ENCODE data around the gene USE1. TPM values are rescaled to one million over a fixed set of nuclear protein-coding genes. Genes with fewer than 3 reads are reported as not detected.

USE1 gene
- polyA plus RNA-seq, 1 experiment, result 21.1 TPM

- H3K27me3 ChIP-seq (ENCODE audit: control insufficient read depth, insufficient read depth, low read length), result no peaks in the 10 kb centered on the region
- H3K9me3 ChIP-seq (ENCODE audit: control insufficient read depth, insufficient read depth, low read length), result no peaks in the 10 kb centered on the region; the same call in 1 of the 2 replicates
- DNase-seq (ENCODE audit: low read depth, low spot score), result no peak
- no peak for TF ChIP-seq CTCF (IDR thresholded peaks at IDR 0.05; ENCODE audit: low read depth, low read length)
- POLR2A ChIA-PET, result no interaction called here
- CTCF ChIA-PET, result interaction anchor here (0.6 kb wide), 1 partner anchor 23 kb away, joined by 4 read pairs; no protein-coding TSS in a partner anchor
- no peak overlapping the region for H3K27ac ChIP-seq (ENCODE audit: low read depth, low read length)
- H3K4me3 ChIP-seq (ENCODE audit: low read depth, low read length), result no peak overlapping the region
Measured at GRCh38 chr19:17172624-17173345, 42.4 kb upstream of the USE1 start.

- Histone ChIP-seq H3K27ac (ENCODE audit: low read depth, low read length) (no peak overlapping the region), H3K4me3 (ENCODE audit: low read depth, low read length) (no peak overlapping the region), H3K9me3 (ENCODE audit: control insufficient read depth, insufficient read depth, low read length) (no peaks in the 10 kb centered on the region), H3K27me3 (ENCODE audit: control insufficient read depth, insufficient read depth, low read length) (no peaks in the 10 kb centered on the region)
- CTCF ChIA-PET, result no interaction called here
- no peak for TF ChIP-seq CTCF (IDR thresholded peaks at IDR 0.05; ENCODE audit: low read depth, low read length)
- DNase-seq (ENCODE audit: low read depth, low spot score), result no peak
- POLR2A ChIA-PET, result interaction anchor here (0.7 kb wide), 1 partner anchor 44 kb away, joined by 6 read pairs; no protein-coding TSS in a partner anchor
Measured at GRCh38 chr19:17178291-17178690, 36.9 kb upstream of the USE1 start.

- H3K27me3 ChIP-seq (ENCODE audit: control insufficient read depth, insufficient read depth, low read length), result no peaks in the 10 kb centered on the region
- no peak for TF ChIP-seq CTCF (IDR thresholded peaks at IDR 0.05; ENCODE audit: low read depth, low read length)
Measured at GRCh38 chr19:17180997-17181702, 34.0 kb upstream of the USE1 start.

GRCh38 chr19:17183271-17183761 lies 31.8 kb upstream of the USE1 start:
- Histone ChIP-seq H3K27me3 (ENCODE audit: control insufficient read depth, insufficient read depth, low read length) (no peaks in the 10 kb centered on the region), H3K9me3 (ENCODE audit: control insufficient read depth, insufficient read depth, low read length) (no peaks in the 10 kb centered on the region), H3K4me3 (ENCODE audit: low read depth, low read length) (no peak overlapping the region), H3K27ac (ENCODE audit: low read depth, low read length) (no peak overlapping the region)
- DNase-seq (ENCODE audit: low read depth, low spot score), result no peak
- no peak for TF ChIP-seq CTCF (IDR thresholded peaks at IDR 0.05; ENCODE audit: low read depth, low read length)
- CTCF ChIA-PET, result no interaction called here
- POLR2A ChIA-PET, result no interaction called here

More at GRCh38 chr19:17180997-17181702, 34.0 kb upstream of the USE1 start:
- Histone ChIP-seq H3K4me3 (ENCODE audit: low read depth, low read length) (no peak overlapping the region), H3K9me3 (ENCODE audit: control insufficient read depth, insufficient read depth, low read length) (no peaks in the 10 kb centered on the region), H3K27ac (ENCODE audit: low read depth, low read length) (no peak overlapping the region)
- DNase-seq (ENCODE audit: low read depth, low spot score), result no peak
- CTCF ChIA-PET, result no interaction called here
- POLR2A ChIA-PET, result no interaction called here

- ChIA-PET CTCF (no interaction called here), POLR2A (no interaction called here)
- TF ChIP-seq CTCF (IDR thresholded peaks at IDR 0.05; ENCODE audit: low read depth, low read length), result no peak
- Histone ChIP-seq H3K27ac (ENCODE audit: low read depth, low read length) (no peak overlapping the region), H3K27me3 (ENCODE audit: control insufficient read depth, insufficient read depth, low read length) (no peaks in the 10 kb centered on the region), H3K9me3 (ENCODE audit: control insufficient read depth, insufficient read depth, low read length) (no peaks in the 10 kb centered on the region), H3K4me3 (ENCODE audit: low read depth, low read length) (no peak overlapping the region)
- no peak for DNase-seq (ENCODE audit: low read depth, low spot score)
Measured at GRCh38 chr19:17183858-17184321, 31.3 kb upstream of the USE1 start.

All from AG04450 (cell line).